LNCAP (cell line): ENCODE results near the gene CIRBP.

Experiments
- CTCF ChIP-seq: fragments of 450-650 bp; IDR thresholded peaks from 2 replicates; pipeline ENCODE4 v1.5.1; 2017; ENCODE audit warnings: mild to moderate bottlenecking

CIRBP gene

GRCh38 chr19:1243768-1244692 lies 25.1 kb upstream of the CIRBP start:
- TF ChIP-seq CTCF = peak; percentile 97

GRCh38 chr19:1244693-1245451 lies 24.3 kb upstream of the CIRBP start:
- no peak for TF ChIP-seq CTCF

GRCh38 chr19:1245494-1246264 lies 23.5 kb upstream of the CIRBP start:
- no peak for TF ChIP-seq CTCF

GRCh38 chr19:1247748-1248138 lies 21.4 kb upstream of the CIRBP start:
- TF ChIP-seq CTCF = no peak

GRCh38 chr19:1248139-1248785 lies 20.9 kb upstream of the CIRBP start, which contains the start of gene MIDN:
MIDN (plus strand) TSS chr19:1248583; CDS start chr19:1250297, 1,714 bp downstream.
- TF ChIP-seq CTCF = peak; percentile 29; the same call in 1 of the 2 replicates

GRCh38 chr19:1248786-1249297 lies 20.3 kb upstream of the CIRBP start:
- peak; percentile 96 for TF ChIP-seq CTCF
